Fibroblast of villous mesenchyme (primary cell): ENCODE measurements around the gene ANAPC15. TPM values are rescaled to one million over a fixed set of nuclear protein-coding genes. Genes with fewer than 3 reads are reported as not detected.
"Not testable (repeated sequence)": the region's sequence is repeated elsewhere in the genome, so short reads cannot be mapped to it uniquely, and the experiment has no call there.

Experiments
- DNase-seq: peaks from one replicate; pipeline ENCODE4 v3.0.0-alpha.2; 2010; ENCODE audit warnings: low read depth
- H3K4me3 ChIP-seq: 2 replicates; pipeline ENCODE4 v1.5.1; 2011; ENCODE audit warnings: low read depth, mild to moderate bottlenecking, low read length
- total RNA-seq: library from RNA; depleted of rRNA; stranded (reverse); fragments of >200 nt; gene quantifications from 2 replicates; pipeline ENCODE4 v1.2.3, GENCODE V29; 2012
- TF ChIP-seq, protein P1 (sequence below): IDR thresholded peaks from 2 replicates; pipeline ENCODE4 v1.5.1; 2012; ENCODE audit warnings: low read depth, mild to moderate bottlenecking, low read length; ENCODE audit not compliant: insufficient read depth

ANAPC15 gene
- total RNA-seq, 1 donor = 32.8 TPM

- no peak overlapping the region for H3K4me3 ChIP-seq
- no peak for DNase-seq
- TF ChIP-seq, protein P1, sequence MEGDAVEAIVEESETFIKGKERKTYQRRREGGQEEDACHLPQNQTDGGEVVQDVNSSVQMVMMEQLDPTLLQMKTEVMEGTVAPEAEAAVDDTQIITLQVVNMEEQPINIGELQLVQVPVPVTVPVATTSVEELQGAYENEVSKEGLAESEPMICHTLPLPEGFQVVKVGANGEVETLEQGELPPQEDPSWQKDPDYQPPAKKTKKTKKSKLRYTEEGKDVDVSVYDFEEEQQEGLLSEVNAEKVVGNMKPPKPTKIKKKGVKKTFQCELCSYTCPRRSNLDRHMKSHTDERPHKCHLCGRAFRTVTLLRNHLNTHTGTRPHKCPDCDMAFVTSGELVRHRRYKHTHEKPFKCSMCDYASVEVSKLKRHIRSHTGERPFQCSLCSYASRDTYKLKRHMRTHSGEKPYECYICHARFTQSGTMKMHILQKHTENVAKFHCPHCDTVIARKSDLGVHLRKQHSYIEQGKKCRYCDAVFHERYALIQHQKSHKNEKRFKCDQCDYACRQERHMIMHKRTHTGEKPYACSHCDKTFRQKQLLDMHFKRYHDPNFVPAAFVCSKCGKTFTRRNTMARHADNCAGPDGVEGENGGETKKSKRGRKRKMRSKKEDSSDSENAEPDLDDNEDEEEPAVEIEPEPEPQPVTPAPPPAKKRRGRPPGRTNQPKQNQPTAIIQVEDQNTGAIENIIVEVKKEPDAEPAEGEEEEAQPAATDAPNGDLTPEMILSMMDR = no peak
Measured at GRCh38 chr11:72136684-72137262, 24.3 kb upstream of the ANAPC15 start.

- H3K4me3 ChIP-seq = no peak overlapping the region
- TF ChIP-seq, protein P1 = no peak
- DNase-seq = peak; percentile 58
Measured at GRCh38 chr11:72135891-72136683, 23.6 kb upstream of the ANAPC15 start.

DNA sequence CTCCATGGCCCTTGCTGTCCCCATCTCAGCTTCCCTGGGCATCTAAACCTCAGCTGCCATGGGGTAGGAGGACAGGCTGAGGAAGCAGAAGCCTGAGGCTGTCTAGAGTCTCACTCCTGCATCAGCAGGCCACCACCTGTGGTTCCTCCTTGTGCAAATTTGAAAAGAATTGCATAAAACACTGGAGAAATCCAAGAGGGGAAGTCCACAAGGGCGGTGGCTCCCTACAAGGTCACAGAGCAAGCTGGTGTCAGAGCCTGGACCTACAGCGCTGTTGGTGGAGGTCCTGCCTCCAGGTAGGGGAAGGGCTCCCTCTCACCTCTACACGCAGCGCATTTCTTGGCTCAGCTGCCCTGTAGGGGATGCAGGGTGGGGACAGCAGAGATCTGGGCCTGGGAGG lies 23.0 kb upstream of the ANAPC15 start, which contains the start of gene FOLR3:
FOLR3 (plus strand) TSS at position 253 of the 400 bp plus-strand sequence. CDS start 228 bp downstream, outside the sequence.
- H3K4me3 ChIP-seq, DNase-seq: not testable (repeated sequence)

GRCh38 chr11:72132646-72133045 lies 20.2 kb upstream of the ANAPC15 start:
- TF ChIP-seq, protein P1 = no peak
- no peak for DNase-seq
- H3K4me3 ChIP-seq = no peak overlapping the region

DNA sequence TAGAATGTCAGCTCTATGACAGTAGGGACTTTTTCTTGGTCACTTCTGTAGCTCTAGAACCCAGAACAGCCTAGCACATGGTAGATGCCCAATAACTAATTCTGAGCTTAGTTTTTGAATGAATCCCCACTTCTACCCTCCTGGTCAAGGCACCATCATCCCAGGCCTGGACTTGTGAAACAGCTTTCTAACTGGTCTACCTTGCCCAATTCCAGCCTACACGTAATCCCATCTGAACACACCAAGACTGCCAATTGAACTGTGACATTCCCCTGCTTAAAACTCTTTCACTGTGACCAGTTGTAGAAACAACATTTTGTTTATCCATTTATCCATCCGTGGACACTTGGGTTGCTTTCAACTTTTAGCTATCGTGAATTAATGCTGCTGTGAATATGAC lies 16.9 kb upstream of the ANAPC15 start:
- no peak for DNase-seq
- TF ChIP-seq, protein P1 = no peak
- no peak overlapping the region for H3K4me3 ChIP-seq

- H3K4me3 ChIP-seq = no peak overlapping the region
- TF ChIP-seq, protein P1 = no peak
- DNase-seq = no peak
Measured at GRCh38 chr11:72127923-72128322, 15.4 kb upstream of the ANAPC15 start.

DNA sequence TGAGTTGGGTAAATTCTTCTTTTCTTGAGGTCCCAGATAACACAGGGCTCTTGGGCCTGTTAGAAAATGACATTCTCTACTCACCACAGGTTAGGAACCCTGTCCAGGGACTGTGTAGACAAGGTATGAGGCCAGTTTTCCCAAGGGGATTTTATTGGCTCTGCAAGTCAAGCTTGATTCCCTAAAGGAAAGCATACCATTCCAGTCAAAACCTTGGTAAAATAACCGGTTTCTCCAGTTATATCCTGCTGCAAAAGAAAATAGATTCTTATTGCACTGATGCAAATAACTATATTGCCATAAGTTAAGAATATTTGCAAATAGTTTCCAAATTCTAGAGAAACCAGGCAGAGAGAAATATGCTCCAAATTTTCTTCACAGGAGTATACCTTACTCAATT lies 13.5 kb upstream of the ANAPC15 start:
- no peak for DNase-seq
- H3K4me3 ChIP-seq = no peak overlapping the region
- TF ChIP-seq, protein P1 = no peak
